Measurements from ENCODE around the gene MOG.

GRCh38 chr6:29702519-29703103 lies 45.7 kb downstream of the MOG start:
- TF ChIP-seq MAX (IDR thresholded peaks at IDR 0.05; ENCODE audit: low read depth, low read length), result no peak
- peak; percentile 91 for TF ChIP-seq CTCF (IDR thresholded peaks at IDR 0.05; ENCODE audit: low read depth, low read length)
